HL-60/S4 treated with phorbol 12-myristate 13-acetate at 8.2 ng/mL for 4 days and 3 days (cell line): ENCODE results near the gene SPTB.

Source experiments
- in situ Hi-C: fragments of 300-500 bp; cut with MboI; formaldehyde crosslinking; loops from 2 replicates; pipeline ENCODE4 v1.15.0; 2022; ENCODE audit warnings: low sequenced_read_pairs

SPTB gene

GRCh38 chr14:64795211-64795610 is 84.5 kb downstream of the SPTB start:
- in situ Hi-C loops: no loop called here

- in situ Hi-C loops: no loop called here
Measured at GRCh38 chr14:64792871-64793560, 86.7 kb downstream of the SPTB start.

GRCh38 chr14:64792231-64792630 is 87.5 kb downstream of the SPTB start:
- in situ Hi-C loops: no loop called here

- in situ Hi-C loops: no loop called here
Measured at GRCh38 chr14:64790478-64790877, 89.2 kb downstream of the SPTB start.

GRCh38 chr14:64789696-64790095 is 90.0 kb downstream of the SPTB start:
- in situ Hi-C loops: no loop called here

GRCh38 chr14:64788706-64789105 is 91.0 kb downstream of the SPTB start:
- in situ Hi-C loops: no loop called here

- in situ Hi-C loops: no loop called here
Measured at GRCh38 chr14:64787619-64788018, 92.1 kb downstream of the SPTB start.

GRCh38 chr14:64786296-64787149 is 93.2 kb downstream of the SPTB start:
- in situ Hi-C loops: no loop called here

- in situ Hi-C loops: no loop called here
Measured at GRCh38 chr14:64784006-64784405, 95.7 kb downstream of the SPTB start.

GRCh38 chr14:64782196-64782595 is 97.5 kb downstream of the SPTB start:
- in situ Hi-C loops: no loop called here

- in situ Hi-C loops: no loop called here
Measured at GRCh38 chr14:64779472-64779871, 100.2 kb downstream of the SPTB start.

- in situ Hi-C loops: no loop called here
Measured at GRCh38 chr14:64778104-64778754, 101.5 kb downstream of the SPTB start.

GRCh38 chr14:64777461-64777860 is 102.2 kb downstream of the SPTB start:
- in situ Hi-C loops: no loop called here

GRCh38 chr14:64775081-64775777 is 104.5 kb downstream of the SPTB start:
- in situ Hi-C loops: no loop called here

- in situ Hi-C loops: loop anchor here (25.0 kb wide), 1 partner anchor 112 kb away; no protein-coding TSS in a partner anchor
Measured at GRCh38 chr14:64774272-64774671, 105.4 kb downstream of the SPTB start.

- in situ Hi-C loops: loop anchor here (25.0 kb wide), 1 partner anchor 111 kb away; no protein-coding TSS in a partner anchor
Measured at GRCh38 chr14:64773577-64773976, 106.1 kb downstream of the SPTB start.

- in situ Hi-C loops: loop anchor here (25.0 kb wide), 1 partner anchor 111 kb away; no protein-coding TSS in a partner anchor
Measured at GRCh38 chr14:64773046-64773445, 106.7 kb downstream of the SPTB start.

- in situ Hi-C loops: loop anchor here (25.0 kb wide), 1 partner anchor 110 kb away; no protein-coding TSS in a partner anchor
Measured at GRCh38 chr14:64772397-64772950, 107.2 kb downstream of the SPTB start.

- in situ Hi-C loops: loop anchor here (25.0 kb wide), 1 partner anchor 109 kb away; no protein-coding TSS in a partner anchor
Measured at GRCh38 chr14:64771161-64771560, 108.5 kb downstream of the SPTB start.

GRCh38 chr14:64770751-64771150 is 109.0 kb downstream of the SPTB start:
- in situ Hi-C loops: loop anchor here (25.0 kb wide), 1 partner anchor 108 kb away; no protein-coding TSS in a partner anchor
